GM18951 (cell line): Measurements from ENCODE around the gene FBXL2.

Experiments
- POLR2A ChIP-seq: IDR thresholded peaks from 4 replicates; pipeline ENCODE4 v1.6.1; 2011; ENCODE audit warnings: mild to moderate bottlenecking; ENCODE audit not compliant: insufficient read length, insufficient read depth; ENCODE audit errors: extremely low read depth
- in situ Hi-C: fragments of 300-500 bp; cut with MboI; formaldehyde crosslinking; loops from one replicate; pipeline ENCODE4 v1.12.0; 2022; ENCODE audit warnings: low sequenced_read_pairs, mixed read lengths, inconsistent platforms; ENCODE audit not compliant: unreplicated experiment

FBXL2 gene

DNA sequence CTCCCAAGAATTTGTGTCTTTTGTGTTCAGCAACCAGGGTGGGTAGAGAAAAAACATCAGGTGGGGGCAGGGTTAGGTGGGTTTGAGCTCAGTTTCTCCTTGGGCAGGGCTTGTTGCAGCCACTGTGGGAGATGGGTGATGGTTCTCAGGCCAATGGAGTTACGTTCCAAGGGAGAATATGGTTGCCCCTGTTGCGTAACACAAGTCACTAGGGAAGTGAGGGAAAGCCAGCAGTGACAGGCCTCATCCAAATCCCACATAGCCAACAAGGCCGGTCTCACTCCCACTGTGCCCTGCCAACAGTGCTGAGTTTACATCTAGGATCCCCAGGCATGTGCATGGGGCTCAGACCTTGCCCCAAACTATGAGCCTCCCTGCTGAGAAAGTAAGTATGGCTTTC, 7.9 kb upstream of the FBXL2 start:
- TF ChIP-seq POLR2A, result no peak
- in situ Hi-C loops, result no loop called here

DNA sequence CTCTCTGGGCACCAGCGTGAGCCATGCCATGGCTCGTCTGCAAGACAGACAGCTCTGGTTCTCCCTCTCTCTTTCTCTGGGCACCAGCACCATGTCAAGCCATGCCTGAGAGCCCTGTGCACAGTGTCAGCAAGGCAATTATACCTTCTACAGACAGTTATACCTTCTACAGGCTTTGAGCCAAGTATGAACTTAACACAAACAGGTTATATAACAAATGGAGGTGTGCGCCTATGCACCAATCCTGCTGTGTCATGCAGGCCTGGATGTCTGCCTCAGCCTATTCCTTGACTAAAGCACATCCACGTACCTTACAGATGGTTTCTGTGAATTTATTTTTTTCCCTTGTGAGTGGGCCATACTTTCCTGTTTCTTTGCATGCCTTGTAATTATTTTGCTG, 5.9 kb upstream of the FBXL2 start:
- in situ Hi-C loops, result no loop called here
- no peak for TF ChIP-seq POLR2A

DNA sequence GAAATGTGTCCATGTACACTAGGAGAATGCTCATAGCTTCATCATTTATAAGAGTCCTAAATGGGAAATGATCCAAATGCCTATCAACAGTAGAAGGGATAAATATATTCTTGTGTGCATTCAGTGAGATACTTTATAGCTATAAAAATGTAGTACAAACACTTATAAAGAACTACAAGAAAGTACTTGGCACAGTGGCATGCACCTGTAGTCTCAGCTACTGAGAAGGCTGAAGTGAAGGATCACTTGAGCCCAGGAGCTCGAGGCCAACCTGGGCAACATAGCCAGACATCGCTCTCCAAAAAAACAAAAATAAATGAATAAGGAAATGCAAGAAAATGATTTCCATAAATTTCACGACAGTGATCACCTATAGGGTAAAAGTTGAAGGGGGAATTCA, 3.6 kb upstream of the FBXL2 start:
- in situ Hi-C loops, result no loop called here
- TF ChIP-seq POLR2A, result no peak

DNA sequence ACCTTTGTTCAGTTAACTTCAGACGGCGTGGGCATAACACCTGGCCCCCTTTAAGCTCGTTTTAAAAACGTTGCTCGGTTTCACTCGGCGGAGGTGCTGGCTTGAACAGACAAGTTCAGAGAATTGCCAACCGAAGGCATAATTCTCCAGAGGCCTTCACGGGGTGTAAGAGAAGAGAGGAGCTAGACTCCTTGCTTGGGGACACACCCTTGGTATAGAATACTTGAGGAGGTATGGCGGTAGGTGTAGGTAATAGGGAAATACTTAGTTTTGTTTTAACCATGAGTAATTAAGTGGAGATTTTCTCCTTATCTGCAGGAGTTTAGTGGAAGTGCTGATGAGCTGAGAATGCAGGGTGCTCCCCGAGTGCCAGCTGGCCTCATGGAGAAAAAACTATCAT, 921 bp downstream of the FBXL2 start:
- in situ Hi-C loops, result no loop called here
- no peak for TF ChIP-seq POLR2A

DNA sequence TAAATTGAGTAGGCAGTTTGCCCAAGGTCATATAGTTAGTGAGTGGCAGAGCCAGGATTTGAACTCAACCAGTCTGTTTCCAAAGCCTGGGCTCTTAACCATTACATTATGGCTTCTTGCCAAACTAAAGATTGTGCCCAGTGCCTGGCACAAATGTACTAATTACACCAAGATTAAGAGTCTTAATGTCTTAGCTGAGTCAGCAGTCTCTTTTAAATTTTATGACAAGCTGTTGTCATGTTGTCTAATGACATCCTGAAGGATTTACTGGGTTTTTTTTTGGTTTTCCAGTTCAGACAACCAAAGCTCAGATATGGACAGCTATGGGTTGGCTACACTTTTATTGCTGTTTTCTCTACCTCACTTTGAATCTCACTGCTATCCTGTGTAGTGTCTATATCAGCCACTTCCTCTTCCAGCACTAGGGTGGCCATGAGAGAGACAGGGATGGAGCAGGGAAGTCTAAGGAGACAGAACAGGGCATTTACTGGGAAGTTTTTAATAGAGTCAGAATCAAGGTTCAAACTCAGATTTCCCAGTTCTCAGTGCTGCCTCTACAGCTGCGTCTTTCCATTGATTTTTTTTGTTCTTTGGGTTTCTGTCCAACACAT, 10.5 kb downstream of the FBXL2 start:
- no peak for TF ChIP-seq POLR2A
- in situ Hi-C loops, result no loop called here

DNA sequence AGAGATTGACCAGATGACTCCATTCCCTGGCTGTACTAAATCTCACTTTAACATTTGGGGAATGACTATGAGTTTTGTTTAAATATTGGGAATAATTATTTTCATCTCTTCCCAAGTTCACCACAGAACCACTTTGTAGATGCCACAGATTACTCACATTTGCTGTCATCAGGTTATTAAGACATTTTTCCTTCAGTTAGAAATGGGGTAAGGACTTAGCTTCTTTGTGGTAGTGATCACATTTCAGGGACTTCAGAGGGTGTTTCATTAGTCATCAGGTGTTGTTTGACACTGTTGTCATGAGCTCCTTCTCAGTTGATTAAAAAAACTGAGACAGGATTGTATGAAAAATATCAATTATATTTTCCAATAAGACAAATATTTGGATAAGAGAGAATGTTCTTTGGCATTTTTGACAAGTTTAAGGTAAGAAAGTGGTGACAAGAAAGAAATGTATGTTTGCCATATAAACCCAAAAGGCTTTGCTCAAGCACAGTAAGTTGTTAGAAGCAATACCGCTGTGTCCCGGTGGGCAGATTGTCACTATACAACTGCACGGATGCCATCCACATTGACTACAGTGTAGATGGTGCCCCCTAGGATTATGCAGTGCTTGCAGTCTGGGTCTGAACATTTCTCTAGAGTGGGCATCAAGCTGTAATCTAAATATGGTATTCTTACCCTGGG, 22.3 kb downstream of the FBXL2 start:
- TF ChIP-seq POLR2A, result no peak

DNA sequence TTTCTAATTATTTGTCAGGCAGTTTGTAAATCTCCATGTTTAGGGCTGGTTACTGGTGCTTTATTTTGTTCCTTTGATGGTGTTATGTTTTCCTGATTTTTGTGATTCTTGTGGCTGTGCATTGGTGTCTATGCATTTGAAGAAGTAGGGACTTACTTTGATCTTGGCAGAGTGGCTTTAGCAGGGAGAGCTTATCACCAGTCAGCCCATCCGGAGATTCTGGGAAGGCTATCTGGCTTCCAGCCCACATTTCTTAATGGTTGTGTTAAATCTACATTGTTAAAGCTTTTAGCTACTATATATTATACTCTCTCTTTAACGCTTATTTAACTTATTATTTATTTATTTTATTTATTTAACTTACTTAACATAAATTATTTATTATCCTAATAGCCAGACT, 35.1 kb downstream of the FBXL2 start:
- no peak for TF ChIP-seq POLR2A
- in situ Hi-C loops, result no loop called here

More for the DNA sequence above, 22.3 kb downstream of the FBXL2 start:
- in situ Hi-C loops, result no loop called here

DNA sequence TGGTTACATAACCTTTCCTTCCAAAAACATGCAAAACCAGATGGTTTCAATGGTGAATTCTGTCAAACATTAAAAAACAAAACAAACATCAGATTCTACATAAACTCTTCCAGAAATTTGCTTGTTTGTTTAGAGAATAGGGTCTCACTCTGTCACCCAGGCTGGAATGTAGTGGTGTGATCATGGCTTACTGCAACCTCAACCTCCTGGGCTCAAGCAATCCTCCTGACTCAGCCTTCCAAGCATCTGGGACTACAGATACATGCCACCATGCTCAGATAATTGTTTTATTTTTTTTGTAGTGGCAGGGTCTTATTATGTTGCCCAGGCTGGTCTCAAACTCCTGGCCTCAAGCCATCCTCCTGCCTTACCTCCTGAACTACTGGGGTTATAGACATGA, 36.1 kb downstream of the FBXL2 start:
- no peak for TF ChIP-seq POLR2A
- in situ Hi-C loops, result no loop called here

DNA sequence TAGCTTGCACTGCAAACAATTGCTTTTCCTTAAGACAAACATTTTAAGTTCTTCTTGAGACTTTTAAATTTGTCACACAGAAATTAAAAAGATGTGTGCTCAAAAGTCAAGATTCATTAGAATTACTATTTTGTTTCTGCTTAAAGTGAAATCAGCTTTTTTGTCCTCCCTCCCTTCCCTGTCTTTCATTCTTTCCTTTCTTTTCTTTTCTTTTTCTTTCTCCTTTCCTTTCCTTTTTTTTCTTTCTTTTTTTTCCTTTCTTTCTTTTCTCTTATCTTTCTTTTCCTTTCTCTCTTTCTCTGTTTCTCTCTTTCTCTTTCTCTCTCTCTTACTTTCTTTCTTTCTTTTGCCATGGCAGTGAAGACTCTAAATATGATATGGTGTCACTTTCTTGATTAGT, 37.8 kb downstream of the FBXL2 start:
- TF ChIP-seq POLR2A, result no peak
- in situ Hi-C loops, result no loop called here

DNA sequence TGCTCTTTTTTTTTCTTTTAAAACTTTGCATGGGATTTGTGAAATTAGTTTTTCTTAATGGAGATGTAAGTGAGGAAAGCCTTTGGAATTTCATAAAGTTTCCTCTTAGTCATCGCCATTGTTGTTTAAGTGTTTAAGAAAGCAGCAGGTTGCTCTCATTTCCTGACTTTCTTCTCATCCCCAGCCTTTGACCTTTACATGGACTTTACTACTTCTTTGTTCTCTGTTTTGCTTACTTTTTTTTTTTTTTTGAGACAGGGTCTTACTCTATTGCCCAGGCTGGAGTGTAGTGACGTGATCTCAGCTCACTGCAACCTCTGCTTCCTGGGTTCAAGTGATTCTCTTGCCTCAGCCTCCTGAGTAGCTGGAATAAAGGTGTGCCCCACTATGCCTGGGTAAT, 38.6 kb downstream of the FBXL2 start:
- in situ Hi-C loops, result no loop called here
- no peak for TF ChIP-seq POLR2A

DNA sequence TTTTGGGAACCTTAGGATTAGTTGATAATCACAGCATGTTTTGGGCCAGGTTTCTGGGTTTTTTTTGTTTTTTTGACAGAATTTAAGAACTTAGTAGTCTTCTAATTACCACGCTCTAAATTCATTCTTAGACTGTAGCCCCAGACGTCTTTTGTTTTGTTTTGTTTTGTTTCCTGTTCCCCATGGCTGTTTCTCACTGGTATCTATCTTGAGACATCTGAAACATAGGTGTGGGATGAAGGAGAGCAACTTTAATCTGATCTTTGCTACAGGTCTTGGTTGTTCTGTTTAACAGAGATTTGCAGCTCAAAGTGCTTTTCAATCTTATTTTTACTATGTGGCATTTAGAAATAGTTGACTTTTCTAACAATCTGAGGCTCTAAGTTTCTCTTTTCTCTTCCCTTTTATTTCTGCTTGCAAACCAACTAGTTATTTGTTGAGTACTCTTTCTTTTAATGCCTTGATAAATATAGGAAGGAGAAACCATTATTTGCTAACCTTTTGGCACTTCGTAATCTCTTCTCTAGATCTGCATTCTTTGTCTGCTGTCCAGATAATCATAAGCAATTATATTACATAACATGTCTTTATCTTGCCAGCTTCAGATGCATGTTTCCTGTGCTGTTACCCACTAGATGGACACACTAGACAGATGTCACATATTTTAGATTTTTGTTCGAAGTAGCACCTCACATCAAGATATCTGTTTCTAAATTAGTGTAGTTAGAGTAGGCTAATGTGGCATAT, 40.9 kb downstream of the FBXL2 start:
- in situ Hi-C loops, result no loop called here
- TF ChIP-seq POLR2A, result no peak

DNA sequence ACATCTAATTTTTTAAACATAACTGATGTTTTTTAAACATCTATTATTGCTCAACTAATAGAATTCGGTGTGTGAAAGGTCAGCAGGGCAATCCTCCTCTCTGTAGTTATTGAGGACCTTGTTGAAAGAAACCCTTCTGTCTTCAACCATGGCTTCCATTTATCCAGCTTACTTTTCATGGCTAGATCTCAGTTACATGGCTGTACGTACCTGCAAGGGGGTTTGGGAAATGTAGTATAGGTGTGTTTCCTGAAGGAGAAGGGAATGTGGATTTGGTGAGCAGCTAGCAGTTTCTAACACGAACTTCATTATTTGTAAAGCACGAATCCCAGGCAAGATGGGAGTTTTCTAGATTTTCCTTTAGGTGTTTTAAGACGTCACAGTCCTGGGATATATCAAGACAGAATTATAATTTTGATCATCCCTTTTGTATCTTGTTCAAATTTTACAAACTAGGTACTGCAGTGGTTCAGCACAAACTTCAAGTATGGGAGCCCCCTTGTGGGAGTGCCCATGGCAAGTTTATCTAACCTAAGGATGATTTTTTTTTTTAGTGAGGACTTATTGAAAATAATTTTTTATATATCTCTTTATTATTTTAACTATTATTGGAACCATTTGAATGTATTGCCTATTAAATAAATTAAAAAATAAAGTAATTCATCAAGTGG, 41.6 kb downstream of the FBXL2 start:
- no peak for TF ChIP-seq POLR2A
- in situ Hi-C loops, result no loop called here

DNA sequence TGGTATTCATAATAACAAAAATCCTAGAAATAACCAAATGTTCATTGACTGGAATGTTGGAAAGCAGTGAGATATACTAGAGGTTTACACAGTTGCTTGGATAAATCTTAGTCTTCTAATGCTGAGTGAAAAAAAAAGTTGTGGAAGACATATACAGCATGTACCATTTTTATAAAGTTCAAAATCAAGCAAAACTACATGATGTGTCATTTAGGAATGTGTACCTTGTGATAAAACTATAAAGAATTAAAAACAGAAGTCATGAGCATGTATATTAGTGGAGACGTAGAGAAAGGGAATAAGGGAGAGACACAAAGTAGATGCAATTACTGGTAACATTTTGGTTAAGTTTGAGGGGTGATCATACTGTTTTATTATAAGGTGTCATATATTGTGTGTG, 45.2 kb downstream of the FBXL2 start:
- in situ Hi-C loops, result no loop called here
- TF ChIP-seq POLR2A, result no peak
